IPS DF 6.9 (cell line): ENCODE data around the gene PIGB.

Experiments
- DNase-seq: peaks from one replicate; pipeline ENCODE4 v3.0.0-alpha.2; 2013; ENCODE audit warnings: low read depth, low spot score
- H3K27ac ChIP-seq: one replicate; pipeline ENCODE4 v1.5.1; 2013; ENCODE audit warnings: low read length, control low read depth
- H3K27me3 ChIP-seq: 2 replicates; pipeline ENCODE4 v1.6.1; 2013; ENCODE audit warnings: mild to moderate bottlenecking, low read length; ENCODE audit not compliant: control insufficient read depth, insufficient read depth
- H3K36me3 ChIP-seq: 2 replicates; pipeline ENCODE4 v1.6.1; 2013; ENCODE audit warnings: low read length; ENCODE audit not compliant: control insufficient read depth, insufficient read depth
- H3K4me1 ChIP-seq: 2 replicates; pipeline ENCODE4 v1.6.1; 2013; ENCODE audit warnings: low read length; ENCODE audit not compliant: control insufficient read depth, insufficient read depth
- H3K4me3 ChIP-seq: 2 replicates; pipeline ENCODE4 v1.5.1; 2013; ENCODE audit warnings: mild to moderate bottlenecking, low read length
- H3K9me3 ChIP-seq: 2 replicates; pipeline ENCODE4 v1.6.1; 2013; ENCODE audit warnings: low read length, inconsistent platforms; ENCODE audit not compliant: control insufficient read depth, insufficient read depth
- WGBS: extraction: QIAGEN DNeasy Blood & Tissue Kit; methylation state at CpG from one replicate; pipeline ENCODE4 v1.1.7; 2013; ENCODE audit warnings: mixed read lengths, missing lambda C conversion rate; ENCODE audit not compliant: insufficient read length, insufficient coverage; 5-methylcytosine and 5-hydroxymethylcytosine counted together

Gene PIGB

DNA sequence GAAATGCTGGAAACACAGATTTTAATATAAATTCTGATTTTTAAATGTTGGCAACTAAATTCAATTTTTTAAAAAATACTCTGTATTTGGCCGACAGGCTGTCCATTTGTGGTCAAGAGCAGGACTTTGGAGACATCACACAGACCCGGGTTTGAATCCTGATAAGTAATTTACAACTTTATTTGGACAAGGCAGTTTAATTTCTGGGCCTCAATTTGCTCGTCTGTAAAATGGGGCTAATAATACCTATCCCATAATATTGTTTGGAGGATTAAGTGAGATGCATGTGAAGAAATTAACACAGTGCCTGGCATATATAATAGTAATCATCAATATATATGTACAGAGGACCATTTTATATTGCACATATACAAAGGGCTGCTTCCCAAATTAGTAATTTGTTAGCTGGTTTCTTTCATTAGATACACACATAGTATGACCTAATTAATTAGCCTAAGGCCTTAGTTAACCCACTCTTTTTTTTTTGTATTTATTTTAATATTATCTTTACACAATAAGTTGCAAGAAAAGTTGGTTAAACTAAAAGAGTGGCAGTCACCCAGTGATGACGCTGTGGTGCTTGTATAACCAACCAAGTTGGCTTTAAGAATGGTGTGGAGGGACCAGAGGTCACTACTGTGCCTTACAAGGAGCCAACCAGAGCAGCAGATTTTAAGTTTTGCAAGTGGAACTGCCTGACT lies 665 bp downstream of the PIGB start:
- H3K36me3 ChIP-seq, result no peaks in the 10 kb centered on the region
- no CpG with 5 or more reads among the region's 4 CpGs for WGBS
- DNase-seq, result no peak
- H3K9me3 ChIP-seq, result no peaks in the 10 kb centered on the region
- H3K27ac ChIP-seq, result no peak overlapping the region
- H3K27me3 ChIP-seq, result no peaks in the 10 kb centered on the region
- H3K4me1 ChIP-seq, result no peaks in the 10 kb centered on the region
- peak overlapping the region; percentile 99; the same call in 1 of the 2 replicates for H3K4me3 ChIP-seq

- Histone ChIP-seq H3K36me3 (no peaks in the 10 kb centered on the region), H3K4me1 (no peaks in the 10 kb centered on the region), H3K9me3 (no peaks in the 10 kb centered on the region), H3K4me3 (no peak overlapping the region), H3K27me3 (no peaks in the 10 kb centered on the region), H3K27ac (no peak overlapping the region)
- no peak for DNase-seq
- no CpG with 5 or more reads among the region's 2 CpGs for WGBS
These were observed 1.2 kb downstream of the PIGB start for GRCh38 chr15:55320238-55320550.

DNA sequence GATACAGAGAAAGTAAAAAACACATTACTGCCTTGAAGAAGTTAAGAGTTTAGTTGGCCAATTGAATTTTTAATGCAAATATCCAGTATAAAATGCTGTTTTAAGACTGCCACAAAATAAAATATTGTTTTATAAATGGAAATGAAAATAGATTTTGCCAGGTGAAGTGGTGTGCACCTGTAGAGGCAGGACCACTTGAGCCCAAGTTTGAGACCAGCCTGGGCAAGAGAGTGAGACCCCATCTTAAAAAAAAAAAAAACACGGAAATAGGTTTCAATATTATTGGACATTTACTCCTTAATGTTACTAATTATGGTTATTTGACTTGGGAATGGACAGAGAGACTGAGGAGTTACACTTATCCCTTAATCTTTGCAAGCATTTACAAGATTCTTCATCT lies 1.9 kb downstream of the PIGB start:
- WGBS, result no CpG with 5 or more reads among the region's 1 CpG
- no peak overlapping the region for H3K27ac ChIP-seq
- no peaks in the 10 kb centered on the region for H3K4me1 ChIP-seq
- no peaks in the 10 kb centered on the region for H3K9me3 ChIP-seq
- H3K36me3 ChIP-seq, result no peaks in the 10 kb centered on the region
- H3K4me3 ChIP-seq, result no peak overlapping the region
- no peaks in the 10 kb centered on the region for H3K27me3 ChIP-seq
- DNase-seq, result no peak

GRCh38 chr15:55322467-55322866 lies 3.4 kb downstream of the PIGB start:
- no peak for DNase-seq
- Histone ChIP-seq H3K9me3 (no peaks in the 10 kb centered on the region), H3K4me1 (no peaks in the 10 kb centered on the region), H3K36me3 (no peaks in the 10 kb centered on the region), H3K27ac (no peak overlapping the region), H3K4me3 (no peak overlapping the region), H3K27me3 (no peaks in the 10 kb centered on the region)
- WGBS, result no CpG with 5 or more reads among the region's 5 CpGs

DNA sequence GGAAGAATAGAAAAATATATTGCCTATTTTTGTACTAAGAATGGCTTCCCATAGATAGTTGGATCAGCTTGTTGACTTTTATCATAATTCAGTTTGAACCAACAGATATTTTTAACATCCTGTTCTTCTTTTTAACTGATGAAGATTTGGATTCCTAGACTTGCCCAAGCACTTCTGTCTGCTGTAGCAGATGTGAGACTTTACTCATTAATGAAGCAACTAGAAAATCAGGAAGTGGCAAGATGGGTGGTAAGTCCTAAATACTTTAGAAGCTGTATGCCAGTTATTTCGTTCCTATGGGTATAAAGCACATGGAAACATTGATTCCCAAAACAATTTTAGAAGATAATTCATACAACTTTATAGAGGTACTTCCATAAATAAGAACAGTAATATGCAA lies 8.4 kb downstream of the PIGB start:
- H3K4me3 ChIP-seq, result no peak overlapping the region
- H3K9me3 ChIP-seq, result no peaks in the 10 kb centered on the region
- DNase-seq, result no peak
- H3K4me1 ChIP-seq, result no peaks in the 10 kb centered on the region
- H3K27me3 ChIP-seq, result no peaks in the 10 kb centered on the region
- H3K27ac ChIP-seq, result no peak overlapping the region
- WGBS, result no CpG with 5 or more reads among the region's 1 CpG
- no peaks in the 10 kb centered on the region for H3K36me3 ChIP-seq

- H3K27me3 ChIP-seq, result no peaks in the 10 kb centered on the region
- WGBS, result no CpG with 5 or more reads among the region's 5 CpGs
- no peak overlapping the region for H3K4me3 ChIP-seq
- H3K4me1 ChIP-seq, result no peaks in the 10 kb centered on the region
- H3K27ac ChIP-seq, result no peak overlapping the region
- DNase-seq, result no peak
- H3K9me3 ChIP-seq, result no peaks in the 10 kb centered on the region
- H3K36me3 ChIP-seq, result no peaks in the 10 kb centered on the region
These were observed 15.3 kb downstream of the PIGB start for GRCh38 chr15:55334371-55334770.

GRCh38 chr15:55334997-55335396 lies 16.0 kb downstream of the PIGB start:
- no peak overlapping the region for H3K27ac ChIP-seq
- no peak overlapping the region for H3K4me3 ChIP-seq
- DNase-seq, result no peak
- WGBS, result no CpG with 5 or more reads among the region's 1 CpG
- H3K36me3 ChIP-seq, result no peaks in the 10 kb centered on the region
- no peaks in the 10 kb centered on the region for H3K9me3 ChIP-seq
- no peaks in the 10 kb centered on the region for H3K4me1 ChIP-seq
- no peaks in the 10 kb centered on the region for H3K27me3 ChIP-seq

DNA sequence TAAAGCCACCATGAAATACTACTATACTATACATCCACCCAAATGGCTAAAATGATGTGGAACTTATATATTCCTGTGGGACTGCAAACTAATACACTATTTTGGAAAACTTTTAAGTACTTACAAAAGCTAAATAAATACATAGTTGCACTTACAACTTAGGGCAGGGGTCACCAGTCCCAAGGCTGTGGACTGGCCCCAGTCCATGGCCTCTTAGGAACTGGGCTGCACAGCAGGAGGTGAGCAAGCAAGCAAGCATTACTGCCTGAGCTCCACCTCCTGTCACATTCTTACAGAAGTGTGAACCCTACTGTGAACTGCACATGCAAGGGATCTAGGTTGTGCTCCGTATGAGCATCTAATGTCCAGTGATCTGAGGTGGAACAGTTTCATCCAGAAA lies 18.1 kb downstream of the PIGB start:
- Histone ChIP-seq H3K4me1 (no peaks in the 10 kb centered on the region), H3K9me3 (no peaks in the 10 kb centered on the region), H3K27me3 (no peaks in the 10 kb centered on the region), H3K4me3 (no peak overlapping the region), H3K27ac (no peak overlapping the region), H3K36me3 (no peaks in the 10 kb centered on the region)
- WGBS, result no CpG with 5 or more reads among the region's 1 CpG
- DNase-seq, result no peak

- H3K9me3 ChIP-seq, result no peaks in the 10 kb centered on the region
- 0 out of 2 replicates have a peak, but pooled peaks cover 1% of the 10 kb centered on the region for H3K4me1 ChIP-seq
- no CpG with 5 or more reads among the region's 2 CpGs for WGBS
- H3K4me3 ChIP-seq, result no peak overlapping the region
- no peaks in the 10 kb centered on the region for H3K27me3 ChIP-seq
- H3K27ac ChIP-seq, result no peak overlapping the region
- DNase-seq, result no peak
- H3K36me3 ChIP-seq, result no peaks in the 10 kb centered on the region
These were observed 24.1 kb downstream of the PIGB start for GRCh38 chr15:55343168-55343567.

DNA sequence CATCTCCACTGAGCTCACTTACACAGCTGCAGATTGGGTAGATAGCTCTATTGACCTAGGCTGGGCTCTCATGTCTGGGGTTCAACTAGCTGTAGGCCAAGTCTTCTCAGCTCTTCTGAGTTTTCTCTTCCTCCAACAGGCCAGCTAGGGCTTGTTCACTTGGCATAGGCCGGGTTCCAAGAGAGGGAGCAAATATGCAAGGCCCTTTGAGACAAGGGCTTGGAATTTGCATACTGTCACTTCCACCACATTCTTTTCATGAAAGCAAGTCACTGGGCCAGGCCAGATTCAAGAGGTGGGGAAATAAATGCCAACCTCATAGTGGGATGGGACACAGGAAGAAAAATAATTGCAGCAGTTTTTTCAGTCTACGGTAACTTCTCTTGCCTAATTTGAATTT lies 25.2 kb downstream of the PIGB start:
- Histone ChIP-seq H3K4me3 (no peak overlapping the region), H3K27ac (no peak overlapping the region), H3K4me1 (peaks cover 3% of the 10 kb centered on the region; the same call in 1 of the 2 replicates), H3K9me3 (no peaks in the 10 kb centered on the region), H3K36me3 (no peaks in the 10 kb centered on the region), H3K27me3 (no peaks in the 10 kb centered on the region)
- WGBS, result no CpG with 5 or more reads among the region's 2 CpGs
- DNase-seq, result no peak

GRCh38 chr15:55348281-55348778 lies 29.3 kb downstream of the PIGB start:
- peaks cover 3% of the 10 kb centered on the region; the same call in 1 of the 2 replicates for H3K4me1 ChIP-seq
- H3K27ac ChIP-seq, result no peak overlapping the region
- peak; percentile 22 for DNase-seq
- WGBS, result no CpG with 5 or more reads among the region's 4 CpGs
- no peak overlapping the region for H3K4me3 ChIP-seq
- no peaks in the 10 kb centered on the region for H3K36me3 ChIP-seq
- H3K27me3 ChIP-seq, result no peaks in the 10 kb centered on the region
- no peaks in the 10 kb centered on the region for H3K9me3 ChIP-seq
